ENCODE data around the gene ETDB.

DNA sequence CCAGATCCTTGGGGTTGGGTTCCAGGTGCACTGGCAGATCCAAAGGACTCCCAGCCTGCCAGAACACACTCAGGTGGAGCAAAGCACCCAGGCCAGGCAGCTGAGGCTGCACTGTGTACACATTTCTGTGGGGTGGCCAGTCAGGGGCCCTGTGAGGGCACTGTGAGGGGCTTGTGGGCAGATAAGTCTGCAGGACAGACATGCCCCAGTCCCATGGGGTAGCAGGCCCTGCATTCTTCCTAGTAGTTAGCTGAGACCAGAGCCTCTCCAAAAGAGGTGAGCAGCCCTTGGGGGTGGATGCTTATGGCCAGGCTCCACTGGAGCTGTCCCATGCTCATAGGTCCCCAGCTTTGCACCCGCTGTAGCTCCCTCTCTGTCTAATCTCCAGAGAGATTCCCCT, 7.6 kb downstream of the ETDB start:
- no peak for TF ChIP-seq POLR2AphosphoS5 (IDR thresholded peaks at IDR 0.05; ENCODE audit: borderline replicate concordance, low read depth, low read length)
- TF ChIP-seq EZH2 (IDR thresholded peaks at IDR 0.05): no peak
- no peak for TF ChIP-seq FOXP2 (optimal IDR thresholded peaks at IDR 0.05; ENCODE audit: control extremely low read depth, extremely low read length, insufficient read depth)

Data from SK-N-MC (cell line).